Activated CD8-positive, alpha-beta memory T cell treated with anti-CD3 and anti-CD28 coated beads, Interleukin-2, amount 50 U/mL, for 48 hours (primary cell): Measurements from ENCODE around the gene RBM34.
"Not testable (repeated sequence)": the region's sequence is repeated elsewhere in the genome, so short reads cannot be mapped to it uniquely, and the experiment has no call there.

ENCODE experiments used
- DNase-seq: peaks from one replicate; pipeline ENCODE4 v3.0.0-alpha.2; 2020

RBM34 gene

GRCh38 chr1:235091319-235092044 is 69.6 kb downstream of the RBM34 start:
- DNase-seq: not testable (repeated sequence)

GRCh38 chr1:235090406-235091069 is 70.5 kb downstream of the RBM34 start:
- no peak for DNase-seq

- no peak for DNase-seq
Measured at GRCh38 chr1:235088907-235089306, 72.1 kb downstream of the RBM34 start.

- DNase-seq: no peak
Measured at GRCh38 chr1:235088430-235088829, 72.6 kb downstream of the RBM34 start.

- no peak for DNase-seq
Measured at GRCh38 chr1:235087906-235088305, 73.1 kb downstream of the RBM34 start.

GRCh38 chr1:235085411-235086117 is 75.5 kb downstream of the RBM34 start:
- not testable (repeated sequence) for DNase-seq
